GM19099 (cell line): ENCODE results near the gene PLEKHH1.

Source experiments
- POLR2A ChIP-seq: IDR thresholded peaks from 3 replicates; pipeline ENCODE4 v1.6.1; 2011; ENCODE audit warnings: low read depth; ENCODE audit not compliant: insufficient read length; ENCODE audit errors: extremely low read depth

The PLEKHH1 gene

GRCh38 chr14:67500981-67501380 lies 32.1 kb upstream of the PLEKHH1 start:
- TF ChIP-seq POLR2A = no peak

- TF ChIP-seq POLR2A = no peak
Observed at GRCh38 chr14:67501670-67502069, 31.4 kb upstream of the PLEKHH1 start.

- TF ChIP-seq POLR2A = no peak
Observed at GRCh38 chr14:67502867-67503266, 30.2 kb upstream of the PLEKHH1 start.

GRCh38 chr14:67503331-67503730 lies 29.8 kb upstream of the PLEKHH1 start:
- no peak for TF ChIP-seq POLR2A

- TF ChIP-seq POLR2A = no peak
Observed at GRCh38 chr14:67505254-67505653, 27.8 kb upstream of the PLEKHH1 start.

- no peak for TF ChIP-seq POLR2A
Observed at GRCh38 chr14:67508956-67509355, 24.1 kb upstream of the PLEKHH1 start.

GRCh38 chr14:67510121-67510520 lies 23.0 kb upstream of the PLEKHH1 start:
- TF ChIP-seq POLR2A = no peak

- TF ChIP-seq POLR2A = no peak
Observed at GRCh38 chr14:67510836-67511235, 22.3 kb upstream of the PLEKHH1 start.

- TF ChIP-seq POLR2A = no peak
Observed at GRCh38 chr14:67512463-67513310, 20.4 kb upstream of the PLEKHH1 start.

GRCh38 chr14:67513631-67514108 lies 19.4 kb upstream of the PLEKHH1 start:
- no peak for TF ChIP-seq POLR2A

- no peak for TF ChIP-seq POLR2A
Observed at GRCh38 chr14:67514203-67514607, 18.9 kb upstream of the PLEKHH1 start.

GRCh38 chr14:67514650-67515385 lies 18.3 kb upstream of the PLEKHH1 start:
- TF ChIP-seq POLR2A = no peak

- no peak for TF ChIP-seq POLR2A
Observed at GRCh38 chr14:67515386-67516079, 17.6 kb upstream of the PLEKHH1 start.

- no peak for TF ChIP-seq POLR2A
Observed at GRCh38 chr14:67516676-67517075, 16.4 kb upstream of the PLEKHH1 start.

GRCh38 chr14:67517083-67517482 lies 16.0 kb upstream of the PLEKHH1 start:
- no peak for TF ChIP-seq POLR2A
